AG10803 (cell line): ENCODE results near the gene ADGRL3.

Experiments used
- DNase-seq: peaks from one replicate; pipeline ENCODE4 v3.0.0; 2010; ENCODE audit warnings: low read depth
- H3K4me3 ChIP-seq: 2 replicates; pipeline ENCODE4 v1.5.1; 2011; ENCODE audit warnings: mild to moderate bottlenecking, low read length, control low read depth
- CTCF ChIP-seq: conservative IDR thresholded peaks from 2 replicates; pipeline ENCODE4 v1.5.1; 2011; ENCODE audit warnings: mild to moderate bottlenecking, low read length, control low read depth, inconsistent platforms

ADGRL3 gene

GRCh38 chr4:62023633-62024032 lies 823.5 kb downstream of the ADGRL3 start:
- no peak for TF ChIP-seq CTCF
- no peak overlapping the region for H3K4me3 ChIP-seq
- no peak for DNase-seq

- DNase-seq, result no peak
- TF ChIP-seq CTCF, result no peak
- no peak overlapping the region for H3K4me3 ChIP-seq
These were observed 828.6 kb downstream of the ADGRL3 start for GRCh38 chr4:62028745-62029144.

GRCh38 chr4:62030958-62031357 lies 830.8 kb downstream of the ADGRL3 start:
- DNase-seq, result no peak
- no peak overlapping the region for H3K4me3 ChIP-seq
- no peak for TF ChIP-seq CTCF

GRCh38 chr4:62037571-62037970 lies 837.4 kb downstream of the ADGRL3 start:
- no peak for TF ChIP-seq CTCF
- H3K4me3 ChIP-seq, result no peak overlapping the region
- DNase-seq, result no peak

- no peak for DNase-seq
- no peak overlapping the region for H3K4me3 ChIP-seq
- no peak for TF ChIP-seq CTCF
These were observed 851.2 kb downstream of the ADGRL3 start for GRCh38 chr4:62051332-62051731.

GRCh38 chr4:62053974-62054373 lies 853.8 kb downstream of the ADGRL3 start:
- H3K4me3 ChIP-seq, result no peak overlapping the region
- no peak for TF ChIP-seq CTCF
- no peak for DNase-seq

- no peak for TF ChIP-seq CTCF
- no peak for DNase-seq
- H3K4me3 ChIP-seq, result no peak overlapping the region
These were observed 856.9 kb downstream of the ADGRL3 start for GRCh38 chr4:62057031-62057430.
